HG02610 (cell line): ENCODE results near the gene GHRL.
"Not testable (repeated sequence)": the region's sequence is repeated elsewhere in the genome, so short reads cannot be mapped to it uniquely, and the experiment has no call there.

Experiments used
- ATAC-seq: cut with Tn5 transposase; IDR thresholded peaks from one replicate; pipeline ENCODE4 v1.9.1; 2021; ENCODE audit warnings: mild to moderate bottlenecking, moderate library complexity; ENCODE audit not compliant: unreplicated experiment

Gene GHRL

DNA sequence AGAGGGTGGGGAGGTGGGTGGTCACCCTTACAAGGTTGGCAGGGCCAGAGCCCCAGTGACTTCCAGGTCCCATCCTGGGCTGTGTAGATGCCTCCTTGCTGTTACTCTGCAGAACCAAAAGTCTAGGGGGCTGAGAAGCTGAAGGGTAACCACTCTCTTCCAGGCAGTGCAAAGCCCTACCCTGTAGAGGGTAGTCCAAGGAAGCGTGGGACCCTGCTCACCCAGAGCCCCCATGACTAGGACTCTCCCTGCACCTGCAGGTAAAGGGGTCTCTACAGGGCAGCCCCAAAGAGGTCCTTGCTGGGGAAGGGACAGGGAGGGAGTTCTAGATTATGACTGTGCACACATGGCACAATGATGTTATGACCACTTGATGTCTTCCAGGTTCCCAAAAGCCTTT, 14.2 kb downstream of the GHRL start:
- no peak for ATAC-seq

DNA sequence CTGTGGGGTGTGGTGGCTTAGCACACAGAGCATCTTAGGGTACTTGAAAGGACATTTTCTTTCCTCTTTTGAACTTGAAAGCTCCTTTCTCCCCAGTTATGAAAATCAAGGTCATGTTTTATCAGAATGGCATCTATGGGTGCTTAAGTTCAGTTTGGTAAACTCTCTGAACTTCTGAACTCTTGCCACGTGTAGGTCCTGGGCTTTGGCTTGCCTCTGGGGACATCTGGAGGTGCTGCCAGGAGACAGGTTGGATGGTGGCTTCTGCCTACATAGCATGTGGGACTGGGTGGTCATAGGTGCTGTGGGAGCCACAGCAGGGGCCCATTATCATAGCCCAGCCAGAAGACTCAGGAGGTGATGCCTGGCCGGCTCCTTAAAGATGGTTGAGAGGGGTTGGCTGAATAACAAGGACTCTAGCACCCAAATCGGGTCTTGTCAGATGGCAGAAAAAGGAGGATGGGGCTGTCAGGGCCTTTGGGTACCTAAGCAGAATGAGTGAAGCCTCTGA, 15.6 kb downstream of the GHRL start:
- no peak for ATAC-seq

- no peak for ATAC-seq
Observed at GRCh38 chr3:10274601-10275000, 18.1 kb downstream of the GHRL start.

DNA sequence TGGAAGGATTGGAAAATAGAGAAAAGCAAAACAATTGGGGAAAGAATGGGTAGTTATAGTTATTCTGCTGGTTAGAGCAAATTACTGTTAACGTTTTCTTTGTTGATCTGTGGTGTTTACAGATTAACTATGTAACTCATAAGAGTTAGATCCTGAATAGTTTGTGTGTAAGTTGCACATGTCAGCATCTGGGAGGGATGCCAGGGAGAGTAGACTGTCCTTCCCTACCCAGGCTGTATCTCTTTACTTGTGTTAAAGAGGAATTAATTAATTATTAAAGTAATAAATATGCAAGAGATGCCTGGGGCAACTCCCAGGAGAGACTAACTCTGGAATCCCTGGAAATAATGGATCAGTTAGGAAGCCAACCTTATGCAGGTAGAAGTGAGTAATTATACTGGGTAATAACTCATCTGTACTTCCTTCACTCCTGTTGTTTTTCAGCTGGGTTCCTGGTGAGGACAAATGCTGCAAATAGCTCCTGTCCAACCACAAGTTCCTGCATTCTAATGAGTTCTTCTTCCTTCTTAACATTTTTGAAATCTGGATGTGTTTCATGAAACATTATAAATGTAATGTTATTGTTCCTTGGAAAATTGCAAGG, 18.9 kb downstream of the GHRL start:
- no peak for ATAC-seq

GRCh38 chr3:10272977-10273376, 19.8 kb downstream of the GHRL start:
- ATAC-seq, result no peak

DNA sequence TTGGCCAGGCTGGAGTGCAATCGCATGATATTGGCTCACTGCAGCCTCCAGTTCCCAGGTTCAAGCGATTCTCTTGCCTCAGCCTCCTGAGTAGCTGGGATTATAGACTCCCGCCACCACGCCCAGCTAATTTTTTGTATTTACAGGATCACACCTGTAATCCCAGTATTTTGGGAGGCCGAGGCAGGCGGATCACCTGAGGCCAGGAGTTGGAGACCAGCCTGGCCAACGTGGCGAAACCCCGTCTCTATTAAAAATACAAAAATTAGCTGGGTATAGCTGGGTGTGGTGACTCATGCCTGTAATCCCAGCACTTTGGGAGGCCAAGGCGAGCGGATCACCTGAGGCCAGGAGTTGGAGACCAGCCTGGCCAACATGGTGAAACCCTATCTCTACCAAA, 20.3 kb downstream of the GHRL start:
- not testable (repeated sequence) for ATAC-seq

GRCh38 chr3:10269443-10269842, 23.3 kb downstream of the GHRL start:
- no peak for ATAC-seq

GRCh38 chr3:10268930-10269329, 23.8 kb downstream of the GHRL start:
- no peak for ATAC-seq

DNA sequence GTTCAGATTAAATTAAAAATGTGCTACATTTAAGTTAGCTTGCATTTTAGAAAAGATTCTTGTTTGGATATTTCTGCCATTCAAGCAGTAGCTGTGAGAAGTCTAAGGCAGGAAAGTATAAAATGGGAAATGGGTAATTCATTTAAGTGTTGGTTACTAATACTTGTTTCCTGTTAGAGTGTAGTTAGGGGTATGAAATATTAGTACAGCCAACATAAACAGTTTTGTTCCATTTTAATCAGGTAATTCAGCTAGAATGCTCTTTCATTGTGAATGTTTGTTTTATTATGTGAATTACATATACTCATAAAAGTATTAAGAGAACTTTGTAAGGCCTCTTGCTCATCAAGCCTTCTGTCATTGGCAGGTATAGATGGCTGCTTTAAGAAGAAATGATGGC, 24.6 kb downstream of the GHRL start:
- no peak for ATAC-seq

GRCh38 chr3:10266936-10267335, 25.8 kb downstream of the GHRL start:
- not testable (repeated sequence) for ATAC-seq

- no peak for ATAC-seq
Observed at GRCh38 chr3:10265833-10266232, 26.9 kb downstream of the GHRL start.

DNA sequence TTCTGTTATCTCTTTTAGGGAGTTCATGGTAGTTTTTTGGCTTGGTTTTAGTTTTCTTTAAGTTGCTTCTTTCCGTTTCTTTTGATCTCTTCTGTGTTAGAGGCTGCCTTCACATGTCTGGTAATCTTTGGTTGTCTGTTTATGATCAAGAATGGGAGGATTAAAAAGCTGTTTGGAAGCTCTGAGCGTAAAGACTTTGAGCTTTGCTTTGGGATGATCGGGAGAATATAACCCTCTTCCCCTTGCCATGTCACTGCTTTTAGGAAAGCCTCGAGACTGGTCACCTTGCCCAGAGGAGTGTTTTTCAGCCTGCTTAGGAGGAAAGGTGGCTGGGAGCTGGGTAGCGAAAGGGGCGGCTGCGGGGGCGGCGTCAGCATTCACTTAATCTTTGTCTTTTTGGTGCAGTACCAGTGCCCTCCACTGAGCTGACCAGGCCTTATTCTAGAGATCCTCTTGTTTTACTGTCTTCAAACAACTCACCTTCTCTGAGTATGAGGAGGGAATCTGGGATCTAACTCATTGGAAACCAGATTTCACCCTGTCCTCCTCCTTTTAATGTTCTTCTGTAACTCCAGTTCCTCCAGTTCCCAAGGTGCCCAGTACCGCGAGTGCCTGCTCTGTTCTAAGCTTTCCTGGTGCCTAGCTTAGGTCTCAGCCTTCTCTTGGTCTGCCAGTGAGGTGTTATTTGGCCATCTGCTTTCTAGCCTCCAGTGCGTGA, 28.9 kb downstream of the GHRL start:
- no peak for ATAC-seq

DNA sequence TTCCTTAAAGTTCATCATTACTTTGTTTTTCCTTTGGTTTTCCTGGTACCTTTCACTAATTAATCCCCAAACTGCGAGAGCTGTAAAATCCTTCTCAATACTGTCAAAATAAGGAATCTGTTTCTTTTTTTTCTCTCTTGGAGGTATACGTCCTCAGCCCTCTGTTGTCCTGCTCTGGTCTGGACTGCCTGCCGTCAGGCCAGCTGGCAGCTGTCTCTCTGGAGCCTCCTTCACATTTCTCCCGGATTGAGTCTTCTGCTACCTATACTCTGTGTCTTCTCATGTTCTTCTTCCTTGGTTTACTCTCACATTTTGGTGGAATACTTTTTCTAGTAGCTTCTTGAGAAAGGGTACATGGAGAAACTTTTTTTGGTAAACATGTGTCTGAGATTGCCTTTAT, 30.7 kb downstream of the GHRL start:
- ATAC-seq, result no peak

DNA sequence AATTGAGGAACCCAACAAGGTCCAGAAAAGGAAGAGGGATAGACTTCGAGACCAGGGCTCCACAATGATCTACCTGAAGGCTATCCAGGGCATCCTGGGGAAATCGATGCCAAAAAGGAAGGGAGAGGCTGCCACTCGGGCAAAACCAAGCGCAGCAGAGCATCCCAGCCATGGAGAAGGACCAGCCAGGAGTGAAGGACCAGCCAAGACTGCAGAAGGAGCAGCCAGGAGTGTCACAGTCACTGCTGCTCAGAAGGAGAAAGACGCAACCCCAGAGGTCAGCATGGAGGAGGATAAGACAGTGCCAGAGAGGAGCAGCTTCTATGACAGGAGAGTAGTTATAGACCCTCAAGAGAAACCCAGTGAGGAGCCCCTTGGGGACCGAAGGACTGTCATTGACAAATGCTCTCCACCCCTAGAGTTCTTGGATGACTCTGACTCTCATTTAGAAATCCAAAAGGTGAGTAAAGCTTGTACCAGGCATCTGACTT, 32.5 kb downstream of the GHRL start:
- ATAC-seq, result no peak

GRCh38 chr3:10259798-10260197, 32.9 kb downstream of the GHRL start:
- ATAC-seq, result no peak

GRCh38 chr3:10259036-10259435, 33.7 kb downstream of the GHRL start:
- no peak for ATAC-seq

DNA sequence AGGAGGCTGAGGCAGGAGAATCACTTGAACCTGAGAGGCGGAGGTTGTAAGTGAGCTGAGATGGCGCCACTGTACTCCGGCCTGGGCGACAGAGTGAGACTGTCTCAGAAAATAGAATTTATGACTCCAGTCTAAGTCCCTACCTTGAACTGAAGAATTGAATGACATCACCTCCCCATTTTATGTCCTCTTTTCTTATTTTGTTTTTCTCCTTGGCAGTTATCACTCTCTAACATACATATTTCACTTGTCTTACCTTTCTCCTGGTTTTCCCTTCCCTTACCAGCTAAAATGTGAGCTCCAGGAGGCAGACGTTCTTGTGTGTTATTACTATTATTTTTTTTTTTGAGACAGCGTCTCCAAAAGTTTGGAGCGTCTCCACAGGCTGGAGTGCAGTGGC, 36.9 kb downstream of the GHRL start:
- no peak for ATAC-seq

- ATAC-seq, result no peak
Observed at GRCh38 chr3:10253731-10254130, 39.0 kb downstream of the GHRL start.

- no peak for ATAC-seq
Observed at GRCh38 chr3:10251006-10251405, 41.7 kb downstream of the GHRL start.

DNA sequence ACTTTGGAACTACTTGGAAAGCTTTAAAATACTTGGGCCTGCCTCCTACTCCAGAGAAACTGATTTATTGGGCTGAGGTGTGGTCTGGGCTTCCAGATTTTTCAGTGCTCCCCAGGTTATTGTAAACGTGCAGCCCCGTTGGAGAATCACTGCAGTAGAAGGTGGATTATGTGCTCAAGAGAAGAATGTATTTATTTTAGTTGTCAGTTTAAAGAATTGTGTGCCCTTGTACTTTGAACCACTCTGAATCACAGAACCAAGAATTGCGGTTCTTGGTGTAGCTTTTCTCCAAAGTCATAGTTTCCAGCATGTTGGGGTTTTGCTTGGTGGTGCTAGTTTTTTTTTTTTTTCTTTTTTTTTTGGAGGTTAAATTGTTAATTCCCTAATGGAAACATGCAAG, 42.9 kb downstream of the GHRL start:
- ATAC-seq, result no peak

GRCh38 chr3:10248984-10249748, 43.6 kb downstream of the GHRL start:
- ATAC-seq, result no peak
